Measurements from ENCODE around the gene CCNL1.
A peak's percentile ranks its signal among the peaks of the same experiment; 100 is the strongest.
"Not testable (repeated sequence)": the region's sequence is repeated elsewhere in the genome, so short reads cannot be mapped to it uniquely, and the experiment has no call there.

Gene CCNL1

DNA sequence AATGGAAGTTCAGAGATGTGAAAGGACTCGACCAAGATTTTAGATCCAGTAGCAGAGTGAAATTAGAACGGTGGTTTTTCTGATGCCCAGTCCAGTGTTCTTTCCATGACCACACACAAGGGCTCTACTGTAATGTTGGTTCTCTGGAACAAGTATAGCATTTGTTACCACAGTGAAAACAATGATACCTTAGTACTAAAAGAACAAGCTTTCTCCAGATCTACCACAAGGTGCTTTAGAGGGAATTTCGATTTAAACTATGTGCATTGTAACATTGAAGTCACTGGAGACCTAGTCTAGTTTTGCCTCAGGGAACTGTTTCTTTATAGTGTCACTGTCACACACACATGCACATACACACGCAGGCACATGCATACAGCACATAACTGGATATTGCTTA is 12.8 kb upstream of the CCNL1 start:
- DNase-seq (ENCODE audit: low read depth, low spot score), result no peak

DNA sequence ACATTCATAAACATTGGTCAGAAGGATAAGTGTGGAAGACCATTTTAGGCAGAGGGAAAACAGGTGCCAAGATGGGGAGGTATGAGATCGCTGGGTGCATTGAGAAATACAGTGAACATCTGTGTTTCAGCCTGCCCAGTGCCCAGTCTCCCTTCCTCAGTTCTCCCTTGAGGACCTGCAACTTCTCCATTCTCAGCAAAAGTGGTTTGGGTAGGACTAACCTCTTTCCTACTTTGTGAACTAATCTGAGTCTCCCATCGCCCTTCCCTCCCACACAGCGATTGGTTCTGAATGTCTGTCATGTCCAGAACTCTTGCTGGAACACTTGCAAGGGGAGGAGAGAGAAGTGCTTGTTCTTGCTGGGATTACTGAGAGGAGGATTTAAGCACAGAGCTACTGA is 10.9 kb upstream of the CCNL1 start:
- DNase-seq (ENCODE audit: low read depth, low spot score), result no peak

DNA sequence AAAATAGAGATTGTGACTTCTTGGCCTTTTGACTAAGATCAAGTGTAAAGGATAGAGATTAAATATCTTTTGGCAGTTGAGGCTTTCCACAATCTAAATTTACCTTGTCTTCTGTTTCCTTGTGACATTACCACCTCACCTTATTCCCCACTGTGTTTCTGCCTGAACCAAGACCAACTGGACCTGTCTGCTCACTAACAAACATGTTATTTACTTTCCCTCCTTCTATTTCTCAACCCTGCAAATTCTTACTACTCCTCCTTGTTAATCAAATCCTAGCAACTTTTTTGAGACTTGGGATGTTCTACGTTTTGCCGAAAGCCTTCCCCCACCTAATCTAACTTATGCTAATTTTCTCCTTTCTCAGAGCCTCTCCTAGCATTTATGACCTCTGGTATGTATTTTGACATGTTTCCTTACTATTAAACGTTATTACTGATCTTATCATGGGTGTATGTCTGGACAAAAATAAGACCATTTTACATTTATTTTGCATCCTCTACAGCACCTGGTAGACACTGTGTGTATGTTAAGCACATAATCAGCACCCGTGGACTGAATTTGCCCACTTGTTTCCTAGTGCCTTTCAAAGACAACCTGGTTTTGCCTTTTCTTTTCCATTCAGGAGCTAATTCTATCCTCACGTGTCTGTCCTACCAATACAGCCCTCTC is 7.6 kb upstream of the CCNL1 start:
- DNase-seq (ENCODE audit: low read depth, low spot score), result no peak

DNA sequence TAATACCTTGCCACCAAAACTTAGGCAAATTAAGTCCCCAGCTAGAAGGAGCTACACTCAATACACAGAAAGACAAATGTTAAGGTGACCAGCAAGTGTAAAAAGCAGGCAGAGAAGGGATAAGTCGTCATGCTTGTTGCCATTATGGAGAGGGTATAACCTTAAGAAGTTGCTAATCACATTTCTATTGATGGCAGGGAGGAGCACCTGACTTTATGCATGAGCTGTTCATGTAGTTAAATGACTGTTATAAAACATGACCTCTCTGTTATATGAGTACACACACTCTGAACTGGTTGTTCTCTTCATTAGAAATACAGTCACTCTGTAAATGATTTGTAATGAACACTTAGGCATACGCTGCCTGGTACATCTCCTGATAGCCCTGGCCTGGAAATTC is 6.6 kb upstream of the CCNL1 start:
- no peak for DNase-seq (ENCODE audit: low read depth, low spot score)

DNA sequence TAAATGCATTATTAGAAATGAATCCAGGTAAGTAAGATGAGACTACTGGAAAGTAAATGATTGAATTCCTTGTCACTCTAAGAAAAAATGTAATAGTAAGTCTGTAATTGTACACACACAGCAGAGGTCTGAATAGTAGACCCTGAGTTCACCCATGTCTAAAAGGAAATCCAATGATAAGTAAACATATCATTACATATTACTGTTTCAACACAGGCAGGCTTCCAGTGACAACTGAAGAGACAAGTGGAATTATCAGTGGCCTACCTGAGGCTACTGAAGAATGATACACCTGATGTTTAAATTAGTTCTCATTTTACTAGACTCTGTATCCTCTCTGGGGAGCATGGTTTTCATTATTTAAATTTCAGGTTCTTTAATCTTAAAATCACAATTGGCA is 6.2 kb upstream of the CCNL1 start:
- no peak for DNase-seq (ENCODE audit: low read depth, low spot score)

DNA sequence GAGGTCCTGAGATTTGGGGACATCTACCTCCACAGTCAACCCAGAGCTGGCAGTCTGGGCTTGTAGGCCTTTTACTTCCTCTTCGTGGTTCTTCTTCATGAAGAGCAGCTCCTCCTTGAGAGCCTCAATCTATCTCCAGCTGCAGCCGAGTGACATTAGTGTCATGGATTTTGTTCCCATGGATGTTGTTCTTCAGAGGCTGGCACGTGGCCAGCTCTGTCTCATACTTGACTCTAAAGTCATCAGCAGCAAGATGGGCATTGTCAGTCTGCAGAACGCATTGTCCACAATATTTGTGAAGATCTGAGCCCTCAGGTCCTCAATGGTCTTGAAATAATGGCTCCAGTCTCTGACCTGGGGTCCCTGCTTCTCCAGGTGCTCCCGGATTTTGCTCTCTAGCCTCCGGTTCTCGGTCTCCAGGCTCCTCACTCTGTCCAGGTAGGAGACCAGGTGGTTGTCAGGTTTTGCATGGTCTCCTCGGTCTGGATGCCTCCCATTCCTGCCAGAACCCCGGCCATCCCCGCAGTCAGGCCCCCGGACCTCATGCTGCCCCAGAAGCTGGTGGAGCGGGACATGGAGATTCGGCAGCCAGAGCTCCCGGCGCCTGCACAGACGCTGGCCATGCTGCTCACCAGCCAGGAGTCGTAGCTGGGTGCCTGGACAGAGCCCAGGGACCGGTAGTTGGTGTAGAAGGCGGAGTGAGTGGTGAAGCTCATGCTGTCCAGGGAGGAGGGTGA is 3.4 kb upstream of the CCNL1 start:
- DNase-seq (ENCODE audit: low read depth, low spot score), result no peak

DNA sequence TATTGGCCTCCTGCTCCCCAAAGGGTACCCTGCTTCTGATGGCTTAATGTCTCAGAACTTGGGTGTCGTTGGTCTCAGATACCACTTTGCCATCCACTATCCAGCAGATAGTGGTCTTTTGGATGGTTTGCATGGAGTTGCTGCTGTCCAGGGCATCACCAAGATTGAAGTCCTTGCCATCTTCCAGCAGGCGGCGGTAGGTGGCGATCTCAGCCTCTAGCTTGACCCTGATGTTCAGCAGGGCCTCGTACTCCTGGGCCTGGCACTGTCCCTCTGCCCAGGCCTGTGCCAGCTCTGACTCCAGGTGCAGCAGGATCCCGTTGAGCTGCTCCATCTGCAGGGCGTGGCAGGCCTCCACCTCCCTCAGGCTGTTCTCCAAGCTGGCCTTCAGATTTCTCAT is 2.7 kb upstream of the CCNL1 start:
- DNase-seq (ENCODE audit: low read depth, low spot score), result not testable (repeated sequence)

DNA sequence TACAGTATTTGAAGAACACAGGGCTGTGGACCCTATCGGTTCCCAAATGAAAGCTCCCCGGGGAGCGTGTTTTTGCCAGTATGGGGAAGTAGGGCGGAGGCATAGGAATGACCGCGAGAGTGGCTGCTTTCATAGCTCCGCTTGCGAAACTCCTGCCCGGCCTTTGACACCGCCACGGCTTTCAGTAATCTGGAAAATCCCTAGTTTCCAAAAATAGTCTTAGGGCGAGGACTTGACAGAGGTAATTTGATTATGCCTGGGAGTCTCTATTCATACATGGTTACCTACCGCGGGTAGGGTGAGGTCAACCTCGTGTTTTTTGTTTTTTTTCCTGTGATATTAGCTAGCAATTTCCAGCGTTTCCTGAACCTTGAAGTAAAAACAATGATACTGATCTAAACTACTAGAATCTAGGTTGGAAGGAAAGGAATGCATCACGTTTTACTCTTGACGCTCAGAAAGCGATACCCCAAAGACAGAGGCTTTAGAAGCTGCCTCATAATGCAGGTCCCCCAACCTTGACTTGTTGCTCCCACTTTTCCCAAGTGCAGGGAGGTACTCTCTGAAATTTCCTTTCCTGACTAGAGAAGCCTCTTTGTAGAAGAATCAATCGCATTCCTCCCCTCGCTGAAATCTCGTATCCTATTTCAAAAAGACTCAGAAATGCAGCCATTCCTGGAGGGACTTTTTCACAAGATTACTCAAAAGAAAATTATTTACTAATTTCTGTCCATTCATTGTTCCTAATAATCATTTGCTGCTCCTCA is 894 bp upstream of the CCNL1 start:
- DNase-seq (ENCODE audit: low read depth, low spot score), result peak; percentile 22

DNA sequence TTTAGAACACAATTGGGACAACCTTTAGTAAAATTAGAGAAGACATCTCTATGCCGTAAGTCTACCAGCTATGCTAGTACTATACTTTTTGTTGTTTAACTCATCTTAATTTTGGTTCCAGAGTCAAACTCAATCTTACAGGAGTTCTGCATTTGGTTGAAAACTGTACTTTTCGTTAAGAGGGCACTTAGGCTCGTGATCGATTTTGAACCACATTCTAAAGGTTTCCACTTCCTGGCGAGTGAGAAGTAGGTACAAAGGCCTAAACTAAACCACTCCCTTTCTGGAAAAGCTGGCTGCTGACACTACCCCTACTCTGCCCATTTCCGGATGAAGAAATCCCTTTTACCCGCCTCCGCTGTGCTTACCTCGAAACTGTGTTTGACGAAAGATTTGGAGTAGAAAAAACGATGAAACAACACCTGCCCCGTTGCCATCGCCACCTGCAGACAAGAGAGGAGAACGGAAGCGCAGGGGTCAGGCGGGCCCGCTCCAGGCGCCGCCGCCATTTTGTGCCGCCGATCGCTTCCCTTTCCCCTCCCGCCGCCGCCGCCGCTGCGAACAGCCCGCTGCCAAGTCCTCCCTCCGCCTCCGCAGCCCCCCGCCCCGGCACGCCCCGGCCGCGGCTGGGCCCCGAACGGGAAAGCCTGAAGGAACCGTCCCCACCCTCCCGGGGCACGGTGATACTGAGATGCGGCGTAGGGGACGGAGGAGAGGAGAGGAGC is 748 bp downstream of the CCNL1 start:
- no peak for DNase-seq (ENCODE audit: low read depth, low spot score)

DNA sequence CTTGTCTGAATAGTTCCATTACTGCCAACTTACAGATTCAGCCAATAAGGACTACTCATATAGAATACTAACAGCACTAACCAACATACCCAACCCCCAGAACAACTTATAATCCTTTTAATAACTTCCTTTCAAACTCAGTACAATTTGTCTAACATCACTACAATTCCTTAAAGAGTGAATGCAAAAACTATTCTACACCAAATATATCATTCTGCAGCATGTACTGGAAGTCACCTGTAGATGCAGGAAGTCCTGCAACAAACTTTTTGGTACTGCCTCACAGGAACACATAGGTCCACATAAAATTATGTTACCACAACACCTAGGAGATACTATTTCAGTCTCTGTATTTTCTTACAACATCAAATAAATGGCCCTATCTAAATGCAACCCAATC is 2.1 kb downstream of the CCNL1 start:
- no peak for DNase-seq (ENCODE audit: low read depth, low spot score)

DNA sequence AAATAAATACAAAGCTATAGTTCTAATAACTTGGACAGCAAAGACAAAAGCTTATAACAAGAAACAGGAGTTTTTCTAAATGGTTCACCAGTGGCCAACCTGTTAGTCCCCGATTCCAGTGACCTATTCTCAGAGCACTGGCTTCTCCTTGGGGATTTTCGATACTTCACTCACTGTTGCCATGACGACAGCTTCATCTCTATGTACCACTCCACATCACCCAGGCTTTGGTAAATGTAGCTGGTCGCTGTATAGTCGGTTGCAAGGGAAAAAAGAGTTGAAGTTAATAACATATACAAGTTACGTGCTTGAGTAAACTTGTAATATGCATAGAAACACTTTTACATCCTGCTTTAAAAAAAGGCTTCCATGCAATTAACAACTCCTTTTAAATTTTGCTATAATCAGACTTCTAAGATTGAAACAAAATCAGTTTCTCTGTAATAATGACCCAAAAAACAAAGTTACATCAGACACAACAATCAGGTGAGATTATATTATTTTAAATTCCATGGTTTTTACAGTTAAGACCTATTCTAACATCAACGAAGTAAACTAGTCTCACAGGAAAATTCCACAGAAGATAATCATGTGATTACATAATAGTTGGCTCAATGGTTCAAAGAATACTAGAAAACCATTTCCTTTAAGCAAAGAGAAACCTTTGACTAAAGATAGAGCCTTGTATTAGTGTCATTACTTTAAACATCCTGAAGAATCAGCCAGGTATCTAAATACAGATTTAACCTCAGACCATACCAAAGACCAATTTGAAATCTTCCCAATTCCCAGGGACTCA is 2.9 kb downstream of the CCNL1 start:
- DNase-seq (ENCODE audit: low read depth, low spot score), result no peak

DNA sequence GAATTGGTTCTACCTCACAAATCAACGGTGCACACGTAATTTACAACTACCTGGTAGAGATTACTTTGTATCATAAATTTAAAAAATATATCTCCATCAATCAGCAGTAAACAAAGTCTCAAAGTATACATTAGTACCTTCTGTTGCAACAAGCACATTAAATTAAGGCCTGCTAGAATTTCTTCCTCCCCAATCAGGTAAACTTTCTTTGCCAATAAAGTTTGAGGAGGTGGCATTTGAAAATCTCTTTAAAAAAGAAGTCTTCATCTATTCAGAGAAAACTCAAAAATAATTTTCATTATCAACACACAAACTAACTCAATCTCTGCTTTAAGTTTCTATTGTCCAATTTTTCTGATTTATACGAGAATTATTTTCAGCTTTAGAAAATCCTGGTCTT is 4.4 kb downstream of the CCNL1 start:
- no peak for DNase-seq (ENCODE audit: low read depth, low spot score)

DNA sequence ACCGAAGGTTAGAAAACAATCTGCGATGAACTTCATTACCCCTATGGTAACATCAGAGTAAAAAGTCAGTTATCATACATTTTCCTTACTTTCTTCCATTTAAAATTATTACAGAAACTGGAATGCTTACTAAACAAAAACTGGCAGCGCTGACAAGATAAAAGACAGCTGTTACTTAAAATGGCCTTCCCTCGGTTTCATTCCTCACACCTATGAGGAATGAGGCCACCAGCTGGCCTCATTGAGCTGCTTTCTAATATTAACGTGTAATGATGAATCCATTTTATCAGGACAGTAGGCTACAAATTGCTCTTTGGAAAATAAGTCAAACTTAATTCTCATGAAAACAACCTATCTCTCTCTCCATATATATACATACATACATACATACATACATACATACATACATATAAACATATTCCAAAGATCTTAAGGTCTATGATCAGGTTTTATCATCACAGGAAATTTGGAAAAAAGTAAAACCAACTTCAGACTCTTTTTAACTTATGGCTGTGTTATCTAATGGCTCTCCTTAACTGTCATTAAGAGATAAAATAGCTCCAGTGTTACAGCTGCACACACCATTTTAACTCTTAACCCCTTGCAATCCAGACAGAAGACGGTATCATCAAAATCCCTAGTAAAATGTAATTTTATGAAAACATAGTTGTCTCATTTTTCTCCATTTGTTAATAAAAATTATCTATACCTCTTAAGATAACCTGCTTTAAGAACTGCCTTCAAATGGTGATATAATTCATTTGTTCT is 5.2 kb downstream of the CCNL1 start:
- DNase-seq (ENCODE audit: low read depth, low spot score), result no peak

DNA sequence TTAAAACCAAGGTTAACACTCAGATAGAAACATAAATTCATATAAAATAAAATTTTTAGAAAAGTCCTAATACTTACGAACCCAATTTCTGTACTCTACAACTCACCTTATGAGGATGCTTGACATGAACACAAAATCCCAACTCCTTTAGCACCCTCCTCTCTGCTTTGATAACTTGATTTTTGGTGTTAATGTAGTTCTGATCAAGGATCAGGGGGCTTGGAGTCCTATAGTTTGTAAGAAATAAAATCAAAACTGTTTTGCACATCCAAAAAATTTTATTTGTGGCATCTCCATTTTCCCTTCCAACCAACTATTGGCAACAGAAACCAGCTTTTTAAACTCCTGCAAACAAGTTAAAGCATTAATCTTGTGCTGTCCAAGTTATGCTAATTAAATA is 7.0 kb downstream of the CCNL1 start:
- no peak for DNase-seq (ENCODE audit: low read depth, low spot score)

DNA sequence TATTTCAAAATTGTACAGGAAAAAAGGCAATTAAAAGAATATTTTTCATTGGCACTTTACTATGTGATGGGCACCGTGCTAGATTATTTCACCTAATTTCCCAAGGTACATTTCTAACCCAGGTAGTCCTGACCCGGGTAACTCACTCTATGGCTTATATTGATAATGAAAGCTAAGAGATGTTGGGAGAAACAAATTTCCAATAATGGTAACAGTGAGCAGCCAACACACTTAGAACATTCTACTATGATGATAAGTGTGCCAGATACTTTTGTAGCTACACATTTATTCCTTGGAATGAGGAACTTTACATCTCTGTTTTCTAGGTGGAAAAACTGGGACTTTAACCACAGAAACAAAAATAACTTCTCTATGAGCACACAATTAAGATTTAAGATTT is 7.5 kb downstream of the CCNL1 start:
- DNase-seq (ENCODE audit: low read depth, low spot score), result no peak

DNA sequence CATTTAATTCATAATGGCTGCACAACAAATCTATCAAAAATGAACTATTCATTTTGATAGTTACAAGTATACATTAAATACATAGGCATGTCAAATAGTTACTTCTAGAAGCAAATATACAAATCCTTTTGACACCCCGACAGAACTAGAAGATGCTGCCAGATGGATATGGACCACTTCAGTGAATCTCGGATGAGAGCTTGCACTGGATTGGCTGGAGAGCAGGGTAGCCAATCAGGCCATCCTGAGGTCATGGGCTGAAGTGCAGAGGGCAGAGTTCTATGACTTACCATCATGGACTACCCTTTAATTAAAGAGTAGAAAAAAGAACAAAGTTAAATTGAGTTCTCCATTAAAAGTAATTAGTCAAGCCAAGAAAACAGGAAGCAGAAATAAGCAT is 8.3 kb downstream of the CCNL1 start:
- DNase-seq (ENCODE audit: low read depth, low spot score), result no peak

DNA sequence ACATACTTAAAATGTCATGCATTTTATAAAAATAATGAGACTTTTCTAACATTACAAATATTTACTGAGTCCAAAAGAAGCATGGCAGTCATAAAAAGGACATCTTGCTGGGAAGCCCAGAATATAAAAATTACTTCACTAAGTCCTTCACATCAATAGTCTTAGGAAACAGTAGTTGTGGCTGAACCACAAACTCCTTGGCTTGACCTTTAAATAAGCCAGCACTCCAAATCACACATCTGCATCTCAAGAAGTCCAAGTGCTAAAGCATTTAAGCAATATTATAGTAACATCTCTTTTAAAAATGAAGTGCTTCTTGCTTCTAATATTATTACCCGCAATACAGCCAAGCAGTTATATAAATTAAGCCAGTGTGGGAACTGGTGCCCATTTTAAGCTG is 8.8 kb downstream of the CCNL1 start:
- no peak for DNase-seq (ENCODE audit: low read depth, low spot score)

DNA sequence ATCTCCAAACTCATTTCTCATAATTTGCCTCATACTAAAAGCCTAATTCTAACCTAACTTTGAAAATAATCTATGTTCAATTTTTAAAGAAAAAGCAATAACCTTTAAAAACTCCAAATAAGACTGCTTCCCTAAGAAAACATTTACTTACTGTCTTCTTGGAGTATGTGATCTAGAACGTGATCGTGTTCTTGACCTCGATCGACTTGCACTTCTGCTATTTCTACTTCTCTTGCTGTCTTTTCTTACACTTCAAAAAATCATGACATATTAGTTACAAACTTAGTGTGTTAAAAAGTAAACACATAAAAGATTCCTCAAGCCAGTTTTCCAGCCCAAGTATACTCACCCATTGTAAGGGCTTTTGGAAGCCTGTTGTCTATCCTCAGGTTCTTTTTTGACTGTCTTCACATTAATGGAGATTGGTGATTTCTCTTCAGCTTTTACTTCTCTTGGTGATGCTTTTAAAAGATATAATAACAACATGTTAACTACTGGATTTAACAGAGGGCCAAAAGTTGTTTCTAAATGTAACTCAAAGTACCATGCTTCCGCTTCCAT is 10.7 kb downstream of the CCNL1 start:
- DNase-seq (ENCODE audit: low read depth, low spot score), result no peak

DNA sequence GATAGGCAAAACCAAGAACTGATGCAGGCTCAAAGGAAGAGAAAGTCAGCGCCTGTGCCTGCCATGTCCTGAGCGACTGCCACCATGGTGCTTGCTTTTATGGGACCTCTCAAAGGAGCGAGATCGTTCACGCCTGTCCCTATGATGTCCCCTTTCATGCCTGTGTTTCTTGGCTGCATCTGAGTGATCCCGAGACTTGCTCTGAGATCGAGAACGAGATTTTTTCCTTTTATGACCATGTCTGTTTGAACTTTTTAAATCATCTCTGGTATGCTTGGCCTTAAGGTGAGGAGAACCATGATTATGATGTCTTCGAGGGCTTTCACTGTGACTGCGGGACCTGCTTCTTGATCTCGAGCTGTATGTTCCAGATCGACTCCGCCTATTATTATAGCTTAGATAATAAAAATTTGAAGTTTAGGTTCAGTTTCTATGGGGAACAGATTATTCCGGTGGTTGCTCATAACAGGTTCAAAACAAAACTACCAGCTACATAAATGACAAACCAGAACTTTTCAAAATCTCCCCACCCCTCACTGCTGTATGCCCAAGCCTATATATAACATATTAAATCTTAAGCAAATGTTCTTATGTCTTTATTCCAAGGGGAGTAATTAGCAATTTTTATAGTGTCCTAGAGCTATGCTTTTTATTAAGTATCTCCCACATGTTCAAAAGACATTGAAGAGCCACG is 11.6 kb downstream of the CCNL1 start:
- no peak for DNase-seq (ENCODE audit: low read depth, low spot score)
